NT2/D1 (cell line): ENCODE data around the gene KRT31.

Source experiments
- SUZ12 ChIP-seq: IDR thresholded peaks from 2 replicates; pipeline ENCODE4 v1.6.1; 2011; ENCODE audit not compliant: insufficient read length, insufficient read depth; ENCODE audit errors: extremely low read depth
- YY1 ChIP-seq: IDR thresholded peaks from 2 replicates; pipeline ENCODE4 v1.6.1; 2011; ENCODE audit not compliant: insufficient read length, insufficient read depth
- ZNF274 ChIP-seq: IDR thresholded peaks from 2 replicates; pipeline ENCODE4 v1.6.1; 2011; ENCODE audit warnings: mild to moderate bottlenecking, low read depth, low read length

DNA sequence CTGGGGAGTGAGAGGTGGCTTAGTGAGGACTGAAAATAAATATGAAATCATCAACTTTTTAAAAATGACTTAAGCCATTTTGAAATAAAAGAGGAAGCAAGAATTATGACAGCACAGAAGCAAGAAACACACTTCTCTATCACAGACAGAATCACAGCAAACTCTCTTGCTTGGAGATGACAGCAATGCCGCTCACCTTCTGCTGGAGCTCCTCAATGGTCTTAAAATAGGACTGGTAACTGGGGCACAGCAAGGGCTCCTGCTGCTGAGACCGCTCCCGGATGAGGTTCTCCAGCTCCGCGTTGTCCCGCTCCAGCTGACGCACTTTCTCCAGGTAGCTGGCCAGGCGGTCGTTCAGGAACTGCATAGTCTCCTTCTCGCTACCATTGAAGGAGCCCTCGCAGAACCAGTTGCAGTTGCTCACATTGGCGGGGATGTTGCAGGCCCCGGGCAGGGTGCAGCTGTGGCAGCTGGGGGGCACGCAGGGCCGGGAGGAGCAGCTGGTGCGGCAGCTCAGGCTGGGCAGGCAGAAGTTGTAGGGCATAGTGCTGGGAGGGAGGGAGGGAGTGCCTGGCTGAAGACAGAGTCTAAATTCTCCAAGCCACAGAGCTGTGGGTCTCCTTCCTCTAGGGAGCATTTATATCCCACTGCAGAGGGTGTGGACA lies at the start of gene KRT31:
- no peak for TF ChIP-seq ZNF274
- no peak for TF ChIP-seq SUZ12
- no peak for TF ChIP-seq YY1
